MV-4-11 (cell line): ENCODE data around the gene ZDHHC24.

Experiments
- DNase-seq: peaks from one replicate; lab custom pipeline; 2025; lab: John Stamatoyannopoulos, UW

The ZDHHC24 gene

GRCh38 chr11:66473608-66474515, 72.0 kb downstream of the ZDHHC24 start:
- DNase-seq: no peak

GRCh38 chr11:66473167-66473566, 72.7 kb downstream of the ZDHHC24 start:
- no peak for DNase-seq

DNA sequence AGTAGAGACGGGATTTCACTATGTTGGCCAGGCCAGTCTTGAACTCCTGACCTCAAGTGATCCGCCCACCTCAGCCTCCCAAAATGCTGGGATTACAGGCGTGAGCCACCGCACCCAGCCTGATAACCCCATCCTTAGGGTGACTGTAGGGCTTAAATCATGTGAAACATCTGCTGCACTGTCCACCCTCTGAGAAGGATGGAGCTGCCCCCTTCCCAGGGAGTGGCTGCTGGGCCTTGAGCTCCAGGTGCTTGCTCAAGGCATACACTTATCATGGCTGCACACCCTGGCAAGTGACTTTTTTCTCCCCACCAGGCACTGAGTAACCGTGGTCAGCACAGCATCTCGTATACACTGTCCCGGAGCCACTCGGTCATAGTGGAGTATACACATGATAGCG, 73.8 kb downstream of the ZDHHC24 start:
- no peak for DNase-seq

DNA sequence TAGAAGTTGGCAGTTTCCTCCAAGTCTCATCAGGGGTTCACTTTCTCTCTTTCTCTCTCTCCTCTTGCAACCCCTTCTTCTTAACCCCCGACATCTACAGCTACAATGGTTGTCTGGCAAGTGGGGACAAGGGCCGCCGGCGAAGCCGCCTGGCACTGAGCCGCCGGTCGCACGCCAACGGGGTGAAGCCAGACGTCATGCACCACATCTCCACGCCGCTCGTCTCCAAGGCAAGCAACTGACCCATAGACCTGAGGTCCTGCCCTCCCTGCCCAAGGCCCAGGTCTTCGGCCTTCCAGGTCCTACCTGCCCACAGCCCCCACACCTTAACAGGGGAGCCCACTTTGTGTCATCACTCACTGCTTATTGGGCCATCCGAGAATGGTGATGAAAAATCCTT, 74.7 kb downstream of the ZDHHC24 start:
- no peak for DNase-seq
